Skin epidermis (tissue), 12 donors: Measurements from ENCODE around the gene ERP27.

ENCODE experiments used
- H3K27ac ChIP-seq, 21 experiments: fragments of 200-600 bp; sonication (generic) in 11 of 21; one replicate each; pipeline ENCODE4 v1.5.0; 2020; ENCODE audit warnings: mild to moderate bottlenecking in 3 of 21, inconsistent platforms in 2 of 21, moderate library complexity in 2 of 21
- H3K4me3 ChIP-seq, 7 experiments: fragments of 200-600 bp; sonication (generic) in 2 of 7; one replicate each; pipeline ENCODE4 v1.5.0; 2020; ENCODE audit warnings: inconsistent platforms in 2 of 7, mild to moderate bottlenecking in 2 of 7, moderate library complexity in 1 of 7

ERP27 gene

GRCh38 chr12:14883686-14884085 lies 54.7 kb downstream of the ERP27 start:
- Histone ChIP-seq H3K27ac (peak overlapping the region in 8 of 21 experiments; percentile 8 to 74 (median 48)), H3K4me3 (peak overlapping the region in 3 of 7 experiments; percentile 12 to 36 (median 19))

GRCh38 chr12:14880890-14881453 lies 57.4 kb downstream of the ERP27 start:
- Histone ChIP-seq H3K27ac (no peak overlapping the region), H3K4me3 (no peak overlapping the region)

DNA sequence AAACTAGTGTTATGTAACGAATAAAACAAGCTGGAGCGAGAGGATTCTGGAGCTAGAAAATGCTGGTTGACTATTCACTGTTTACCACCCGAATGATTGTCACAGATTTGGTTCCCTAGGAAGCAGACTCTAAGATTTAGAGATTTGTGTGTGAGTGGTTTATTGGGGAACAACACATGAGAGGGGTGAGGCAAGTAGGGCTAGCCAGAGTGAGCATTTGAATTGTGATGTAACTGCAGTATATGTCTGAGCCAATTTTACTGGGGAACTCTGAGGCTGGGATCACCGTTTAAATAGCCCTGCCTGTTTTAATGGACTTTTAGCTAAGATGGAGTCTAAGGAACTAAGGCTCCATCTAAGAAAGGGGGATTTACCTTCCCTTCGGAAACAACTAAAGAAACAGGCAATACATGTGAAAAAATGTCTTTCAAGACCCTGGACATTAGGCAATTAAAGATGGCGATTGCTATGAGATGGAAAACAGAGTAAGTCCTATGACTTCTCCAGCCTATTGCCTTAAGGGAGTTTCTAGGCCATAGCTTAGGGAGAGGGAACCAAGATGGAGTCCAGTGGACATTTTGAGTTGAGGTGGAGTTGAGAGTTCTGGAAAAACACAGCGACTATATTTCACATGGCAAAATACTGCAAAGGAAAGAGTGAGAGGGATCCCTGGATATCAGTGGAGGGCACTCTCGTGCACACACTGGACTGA lies 59.0 kb downstream of the ERP27 start:
- H3K27ac ChIP-seq = peak overlapping the region in 1 of 21 experiments; percentile 12
- H3K4me3 ChIP-seq = no peak overlapping the region

DNA sequence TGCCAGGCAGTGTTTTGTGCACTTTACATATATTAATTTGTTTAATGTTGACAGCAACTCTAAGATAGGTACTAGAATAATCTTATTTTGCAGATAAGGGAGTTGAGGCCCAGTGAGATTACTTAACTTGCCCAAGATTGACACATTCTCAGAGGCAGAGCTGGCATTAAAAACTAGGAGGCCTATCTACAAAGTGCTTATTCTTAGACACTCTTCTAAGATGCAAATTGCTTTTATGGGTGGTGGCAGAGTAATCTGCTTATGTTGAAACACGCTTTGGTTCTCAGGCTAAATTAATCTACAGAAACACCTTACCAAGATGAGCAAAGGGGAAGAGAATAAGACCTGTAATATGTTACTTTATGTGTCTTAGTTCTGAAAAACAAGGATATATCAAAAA lies 59.8 kb downstream of the ERP27 start:
- Histone ChIP-seq H3K4me3 (no peak overlapping the region), H3K27ac (no peak overlapping the region)

- Histone ChIP-seq H3K4me3 (no peak overlapping the region), H3K27ac (no peak overlapping the region)
Measured at GRCh38 chr12:14876833-14877232, 61.5 kb downstream of the ERP27 start.

DNA sequence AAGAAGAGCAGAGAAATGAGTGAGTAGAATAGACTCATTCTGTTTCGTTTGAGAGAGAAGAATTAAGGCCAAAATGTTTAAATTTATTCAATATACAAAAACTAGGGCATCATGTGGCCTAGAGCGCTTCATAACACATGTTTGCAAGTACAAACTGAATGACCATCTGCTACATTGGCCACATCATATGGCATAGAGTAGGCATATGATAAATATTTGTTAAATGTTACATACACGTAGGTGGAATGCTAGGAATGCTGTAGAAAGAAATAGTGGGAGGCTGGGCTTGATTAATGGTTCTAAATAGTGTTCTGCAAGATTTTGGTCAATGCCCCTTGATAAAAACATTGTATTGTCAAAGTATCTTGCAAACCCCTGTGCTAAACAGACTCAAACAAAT lies 63.5 kb downstream of the ERP27 start:
- H3K27ac ChIP-seq = no peak overlapping the region
- no peak overlapping the region for H3K4me3 ChIP-seq

GRCh38 chr12:14873440-14874185 lies 64.7 kb downstream of the ERP27 start:
- Histone ChIP-seq H3K4me3 (no peak overlapping the region), H3K27ac (no peak overlapping the region)

- H3K27ac ChIP-seq = no peak overlapping the region
- no peak overlapping the region for H3K4me3 ChIP-seq
Measured at GRCh38 chr12:14871886-14872285, 66.5 kb downstream of the ERP27 start.

- H3K4me3 ChIP-seq = no peak overlapping the region
- H3K27ac ChIP-seq = no peak overlapping the region
Measured at GRCh38 chr12:14871247-14871646, 67.1 kb downstream of the ERP27 start.

GRCh38 chr12:14868916-14869506 lies 69.3 kb downstream of the ERP27 start:
- Histone ChIP-seq H3K27ac (no peak overlapping the region), H3K4me3 (no peak overlapping the region)
